ENCODE results near the gene TBC1D20.
A peak's percentile ranks its signal among the peaks of the same experiment; 100 is the strongest.
"Not testable (repeated sequence)": the region's sequence is repeated elsewhere in the genome, so short reads cannot be mapped to it uniquely, and the experiment has no call there.

The TBC1D20 gene

GRCh38 chr20:462199-462991 is at the start of gene TBC1D20:
Gene TBC1D20, minus strand, starts transcription at chr20:462533. Its CDS starts 128 bp downstream, at chr20:462405.
- peak; percentile 88 for DNase-seq

GRCh38 chr20:510328-511057 is 48.2 kb upstream of the TBC1D20 start:
- not testable (repeated sequence) for DNase-seq

GRCh38 chr20:508364-508787 is 46.0 kb upstream of the TBC1D20 start:
- not testable (repeated sequence) for DNase-seq

GRCh38 chr20:507761-508332 is 45.5 kb upstream of the TBC1D20 start:
- no peak for DNase-seq

- no peak for DNase-seq
Measured at GRCh38 chr20:507006-507758, 44.8 kb upstream of the TBC1D20 start.

GRCh38 chr20:504632-505075 is 42.3 kb upstream of the TBC1D20 start:
- no peak for DNase-seq

- no peak for DNase-seq
Measured at GRCh38 chr20:503048-503737, 40.9 kb upstream of the TBC1D20 start.

GRCh38 chr20:497979-498378 is 35.6 kb upstream of the TBC1D20 start:
- DNase-seq, result no peak

GRCh38 chr20:496126-496696 is 33.9 kb upstream of the TBC1D20 start:
- DNase-seq, result no peak

GRCh38 chr20:492159-492558 is 29.8 kb upstream of the TBC1D20 start:
- no peak for DNase-seq

GRCh38 chr20:487655-488054 is 25.3 kb upstream of the TBC1D20 start:
- DNase-seq, result no peak

GRCh38 chr20:483815-484644 is 21.7 kb upstream of the TBC1D20 start:
- no peak for DNase-seq

GRCh38 chr20:481167-481566 is 18.8 kb upstream of the TBC1D20 start:
- no peak for DNase-seq

- no peak for DNase-seq
Measured at GRCh38 chr20:480044-480443, 17.7 kb upstream of the TBC1D20 start.

GRCh38 chr20:479487-479886 is 17.2 kb upstream of the TBC1D20 start:
- no peak for DNase-seq

- DNase-seq, result no peak
Measured at GRCh38 chr20:478949-479429, 16.7 kb upstream of the TBC1D20 start.

- DNase-seq, result no peak
Measured at GRCh38 chr20:478010-478948, 15.9 kb upstream of the TBC1D20 start.

- not testable (repeated sequence) for DNase-seq
Measured at GRCh38 chr20:476561-477249, 14.4 kb upstream of the TBC1D20 start.
